CD4-positive, alpha-beta T cell (primary cell): ENCODE data around the gene CRIM1. TPM values are rescaled to one million over a fixed set of nuclear protein-coding genes. Genes with fewer than 3 reads are reported as not detected.

ENCODE experiments used
- ATAC-seq: fragments of 200-7000 bp; cut with Tn5 transposase; one replicate; pipeline ENCODE4 v1.10.0; 2022; ENCODE audit warnings: mild to moderate bottlenecking; ENCODE audit not compliant: poor library complexity
- CTCF ChIA-PET: fragments of 350-600 bp; sonication (Branson Sonifier 250); formaldehyde crosslinking; loops from one replicate; lab custom pipeline; 2021; ENCODE audit warnings: antibody characterized with exemption, inconsistent platforms; lab: Charles Lee
- POLR2A ChIA-PET: fragments of 350-600 bp; sonication (Branson Sonifier 250); formaldehyde crosslinking; loops from one replicate; lab custom pipeline; 2021; ENCODE audit warnings: antibody characterized with exemption, inconsistent platforms; lab: Charles Lee
- DNase-seq, 14 experiments: peaks; one replicate each; pipeline ENCODE4 v3.0.0-alpha.2; 2013 to 2020; ENCODE audit warnings: mixed read lengths in 2 of 14
- H3K27ac ChIP-seq, 2 donors: one replicate each; pipeline versions ENCODE4 v1.5.1 to v1.7.0; 2013; ENCODE audit warnings: low read length in 2 of 2, low read depth in 1 of 2, mild to moderate bottlenecking in 1 of 2
- H3K27me3 ChIP-seq, 2 experiments: 1 replicate in 1 of 2; 2 replicates in 1 of 2; pipeline versions ENCODE4 v1.6.1 to v1.7.0; 2013; ENCODE audit warnings: low read length in 2 of 2, control low read depth in 1 of 2, mild to moderate bottlenecking in 1 of 2, moderate library complexity in 1 of 2; ENCODE audit not compliant: insufficient read depth in 2 of 2, control insufficient read depth in 1 of 2
- H3K36me3 ChIP-seq: one replicate; pipeline ENCODE4 v1.6.1; 2013; ENCODE audit warnings: low read length, control low read depth; ENCODE audit not compliant: insufficient read depth
- H3K4me1 ChIP-seq: one replicate; pipeline ENCODE4 v1.6.1; 2013; ENCODE audit warnings: low read length, control low read depth; ENCODE audit not compliant: insufficient read depth
- H3K4me3 ChIP-seq: one replicate; pipeline ENCODE4 v1.5.1; 2013; ENCODE audit warnings: mild to moderate bottlenecking, low read length, moderate library complexity
- H3K9me3 ChIP-seq, 2 experiments: 1 replicate in 1 of 2; 2 replicates in 1 of 2; pipeline versions ENCODE4 v1.6.1 to v1.7.0; 2013; ENCODE audit warnings: low read length in 2 of 2, mild to moderate bottlenecking in 2 of 2, control low read depth in 1 of 2, moderate library complexity in 1 of 2; ENCODE audit not compliant: control insufficient read depth in 1 of 2, insufficient read depth in 1 of 2
- H3K27ac Mint-ChIP-seq: one replicate; pipeline ENCODE4 v1.8.0; 2020; ENCODE audit warnings: mixed read lengths
- H3K27me3 Mint-ChIP-seq: one replicate; pipeline ENCODE4 v1.8.0; 2021; ENCODE audit warnings: mixed read lengths
- H3K36me3 Mint-ChIP-seq: one replicate; pipeline ENCODE4 v1.8.0; 2021; ENCODE audit warnings: low read depth, mixed read lengths
- H3K4me1 Mint-ChIP-seq: one replicate; pipeline ENCODE4 v1.8.0; 2021; ENCODE audit warnings: low read depth, mixed read lengths
- H3K4me3 Mint-ChIP-seq: one replicate; pipeline ENCODE4 v1.8.0; 2020; ENCODE audit warnings: mild to moderate bottlenecking, mixed read lengths
- H3K9me3 Mint-ChIP-seq: one replicate; pipeline ENCODE4 v1.8.0; 2020; ENCODE audit warnings: mixed read lengths
- CTCF ChIP-seq: fragments of 200-600 bp; IDR thresholded peaks from one replicate; pipeline ENCODE4 v1.8.0; 2022; ENCODE audit warnings: antibody characterized with exemption, mild to moderate bottlenecking
- intact Hi-C, 2 experiments: fragments of 100-400 bp; cut with DNase I in 1 of 2; cut with micrococcal nuclease in 1 of 2; formaldehyde crosslinking; loops; one replicate each; pipeline versions ENCODE4 v1.15.1 to v1.9.0; 2023 to 2025; cut with DNase I, micrococcal nuclease
- total RNA-seq, 174 experiments: library from RNA in 2 of 174; stranded (reverse) in 2 of 174; gene quantifications; one replicate each; pipeline ENCODE4 v1.2.3 and lab custom pipeline; 2021 to 2026

The CRIM1 gene
- total RNA-seq, 2 experiments from 2014 or later = 1.1 to 1.7 TPM

- Mint-ChIP-seq H3K4me1 (no peaks in the 10 kb centered on the region), H3K27ac (no peak overlapping the region), H3K27me3 (no peaks in the 10 kb centered on the region), H3K9me3 (peaks cover 6% of the 10 kb centered on the region), H3K36me3 (peaks cover 33% of the 10 kb centered on the region), H3K4me3 (no peak overlapping the region)
- no peaks in the 10 kb centered on the region for H3K4me1 ChIP-seq
- peaks cover 3% of the 10 kb centered on the region for H3K36me3 ChIP-seq
- no peak overlapping the region for H3K4me3 ChIP-seq
- no peaks in the 10 kb centered on the region for H3K27me3 ChIP-seq
- TF ChIP-seq CTCF = no peak
- POLR2A ChIA-PET = no interaction called here
- peaks cover 0 to 5% of the 10 kb centered on the region in 2 experiments for H3K9me3 ChIP-seq
- DNase-seq (no peak), ATAC-seq (no peak)
- intact Hi-C loops = no loop called here
- no peak overlapping the region for H3K27ac ChIP-seq
- CTCF ChIA-PET = no interaction called here
These were observed 125.1 kb downstream of the CRIM1 start for GRCh38 chr2:36480636-36481035.

GRCh38 chr2:36481709-36482108 lies 126.1 kb downstream of the CRIM1 start:
- H3K9me3 Mint-ChIP-seq = peaks cover 3% of the 10 kb centered on the region
- H3K27ac ChIP-seq = no peak overlapping the region
- H3K27ac Mint-ChIP-seq = no peak overlapping the region
- no peaks in the 10 kb centered on the region for H3K4me1 Mint-ChIP-seq
- CTCF ChIA-PET = no interaction called here
- POLR2A ChIA-PET = no interaction called here
- H3K4me1 ChIP-seq = no peaks in the 10 kb centered on the region
- intact Hi-C loops = no loop called here
- peaks cover 3% of the 10 kb centered on the region for H3K36me3 ChIP-seq
- H3K27me3 ChIP-seq = no peaks in the 10 kb centered on the region
- no peak overlapping the region for H3K4me3 ChIP-seq
- DNase-seq (no peak), ATAC-seq (no peak)
- no peaks in the 10 kb centered on the region for H3K9me3 ChIP-seq
- no peak for TF ChIP-seq CTCF
- H3K27me3 Mint-ChIP-seq = no peaks in the 10 kb centered on the region
- peaks cover 22% of the 10 kb centered on the region for H3K36me3 Mint-ChIP-seq
- H3K4me3 Mint-ChIP-seq = no peak overlapping the region

GRCh38 chr2:36482576-36483214 lies 127.1 kb downstream of the CRIM1 start:
- Mint-ChIP-seq H3K27me3 (no peaks in the 10 kb centered on the region), H3K27ac (no peak overlapping the region), H3K4me3 (no peak overlapping the region), H3K36me3 (peaks cover 12% of the 10 kb centered on the region), H3K4me1 (no peaks in the 10 kb centered on the region), H3K9me3 (no peaks in the 10 kb centered on the region)
- TF ChIP-seq CTCF = no peak
- POLR2A ChIA-PET = no interaction called here
- Histone ChIP-seq H3K4me1 (no peaks in the 10 kb centered on the region), H3K9me3 (no peaks in the 10 kb centered on the region), H3K4me3 (no peak overlapping the region), H3K36me3 (no peaks in the 10 kb centered on the region), H3K27ac (no peak overlapping the region), H3K27me3 (no peaks in the 10 kb centered on the region)
- no peak for ATAC-seq
- CTCF ChIA-PET = no interaction called here
- intact Hi-C loops = no loop called here
- DNase-seq = no peak
